ENCODE data around the gene ARHGEF11.

ARHGEF11 gene

GRCh38 chr1:156956333-156956732, 89.2 kb downstream of the ARHGEF11 start:
- no peaks in the 10 kb centered on the region for H3K4me1 ChIP-seq (ENCODE audit: control insufficient read depth, insufficient read depth, low read length)
- H3K36me3 ChIP-seq (ENCODE audit: control insufficient read depth, insufficient read depth, low read length), result peaks cover 91% of the 10 kb centered on the region
- no peak overlapping the region for H3K27ac ChIP-seq (ENCODE audit: low read depth, low read length)
- no peak overlapping the region for H3K4me3 ChIP-seq (ENCODE audit: low read depth, low read length)
- no peaks in the 10 kb centered on the region for H3K27me3 ChIP-seq (ENCODE audit: control insufficient read depth, insufficient read depth, low read length)
- no peak overlapping the region for H3K9ac ChIP-seq (ENCODE audit: low read depth, low read length)
- H3K9me3 ChIP-seq (ENCODE audit: control insufficient read depth, insufficient read depth, low read length), result no peaks in the 10 kb centered on the region

GRCh38 chr1:156953571-156953970, 92.0 kb downstream of the ARHGEF11 start:
- H3K36me3 ChIP-seq (ENCODE audit: control insufficient read depth, insufficient read depth, low read length), result peaks cover 91% of the 10 kb centered on the region

GRCh38 chr1:156951371-156951770, 94.2 kb downstream of the ARHGEF11 start:
- H3K36me3 ChIP-seq (ENCODE audit: control insufficient read depth, insufficient read depth, low read length), result peaks cover 91% of the 10 kb centered on the region
- no peak overlapping the region for H3K4me3 ChIP-seq (ENCODE audit: low read depth, low read length)
- H3K9me3 ChIP-seq (ENCODE audit: control insufficient read depth, insufficient read depth, low read length), result no peaks in the 10 kb centered on the region
- no peak overlapping the region for H3K9ac ChIP-seq (ENCODE audit: low read depth, low read length)
- H3K27ac ChIP-seq (ENCODE audit: low read depth, low read length), result no peak overlapping the region
- no peaks in the 10 kb centered on the region for H3K27me3 ChIP-seq (ENCODE audit: control insufficient read depth, insufficient read depth, low read length)
- no peaks in the 10 kb centered on the region for H3K4me1 ChIP-seq (ENCODE audit: control insufficient read depth, insufficient read depth, low read length)

More at GRCh38 chr1:156953571-156953970, 92.0 kb downstream of the ARHGEF11 start:
- Histone ChIP-seq H3K27ac (ENCODE audit: low read depth, low read length) (no peak overlapping the region), H3K9me3 (ENCODE audit: control insufficient read depth, insufficient read depth, low read length) (no peaks in the 10 kb centered on the region), H3K9ac (ENCODE audit: low read depth, low read length) (no peak overlapping the region), H3K4me1 (ENCODE audit: control insufficient read depth, insufficient read depth, low read length) (no peaks in the 10 kb centered on the region), H3K4me3 (ENCODE audit: low read depth, low read length) (no peak overlapping the region), H3K27me3 (ENCODE audit: control insufficient read depth, insufficient read depth, low read length) (no peaks in the 10 kb centered on the region)

GRCh38 chr1:156949127-156949526, 96.4 kb downstream of the ARHGEF11 start:
- no peaks in the 10 kb centered on the region for H3K27me3 ChIP-seq (ENCODE audit: control insufficient read depth, insufficient read depth, low read length)
- H3K9ac ChIP-seq (ENCODE audit: low read depth, low read length), result no peak overlapping the region
- H3K4me1 ChIP-seq (ENCODE audit: control insufficient read depth, insufficient read depth, low read length), result no peaks in the 10 kb centered on the region
- no peak overlapping the region for H3K4me3 ChIP-seq (ENCODE audit: low read depth, low read length)
- no peaks in the 10 kb centered on the region for H3K9me3 ChIP-seq (ENCODE audit: control insufficient read depth, insufficient read depth, low read length)
- H3K27ac ChIP-seq (ENCODE audit: low read depth, low read length), result no peak overlapping the region
- H3K36me3 ChIP-seq (ENCODE audit: control insufficient read depth, insufficient read depth, low read length), result peaks cover 92% of the 10 kb centered on the region

- Histone ChIP-seq H3K36me3 (ENCODE audit: control insufficient read depth, insufficient read depth, low read length) (peaks cover 94% of the 10 kb centered on the region), H3K9me3 (ENCODE audit: control insufficient read depth, insufficient read depth, low read length) (no peaks in the 10 kb centered on the region), H3K4me1 (ENCODE audit: control insufficient read depth, insufficient read depth, low read length) (no peaks in the 10 kb centered on the region), H3K9ac (ENCODE audit: low read depth, low read length) (no peak overlapping the region), H3K27me3 (ENCODE audit: control insufficient read depth, insufficient read depth, low read length) (no peaks in the 10 kb centered on the region), H3K27ac (ENCODE audit: low read depth, low read length) (no peak overlapping the region), H3K4me3 (ENCODE audit: low read depth, low read length) (no peak overlapping the region)
Measured at GRCh38 chr1:156948708-156949107, 96.8 kb downstream of the ARHGEF11 start.

GRCh38 chr1:156947818-156948525, 97.6 kb downstream of the ARHGEF11 start:
- Histone ChIP-seq H3K9ac (ENCODE audit: low read depth, low read length) (no peak overlapping the region), H3K4me3 (ENCODE audit: low read depth, low read length) (no peak overlapping the region), H3K27me3 (ENCODE audit: control insufficient read depth, insufficient read depth, low read length) (no peaks in the 10 kb centered on the region), H3K27ac (ENCODE audit: low read depth, low read length) (no peak overlapping the region), H3K36me3 (ENCODE audit: control insufficient read depth, insufficient read depth, low read length) (peaks cover 97% of the 10 kb centered on the region), H3K9me3 (ENCODE audit: control insufficient read depth, insufficient read depth, low read length) (no peaks in the 10 kb centered on the region), H3K4me1 (ENCODE audit: control insufficient read depth, insufficient read depth, low read length) (no peaks in the 10 kb centered on the region)

- no peaks in the 10 kb centered on the region for H3K4me1 ChIP-seq (ENCODE audit: control insufficient read depth, insufficient read depth, low read length)
- no peak overlapping the region for H3K27ac ChIP-seq (ENCODE audit: low read depth, low read length)
- no peak overlapping the region for H3K9ac ChIP-seq (ENCODE audit: low read depth, low read length)
- H3K27me3 ChIP-seq (ENCODE audit: control insufficient read depth, insufficient read depth, low read length), result no peaks in the 10 kb centered on the region
- no peaks in the 10 kb centered on the region for H3K9me3 ChIP-seq (ENCODE audit: control insufficient read depth, insufficient read depth, low read length)
- peaks cover 96% of the 10 kb centered on the region for H3K36me3 ChIP-seq (ENCODE audit: control insufficient read depth, insufficient read depth, low read length)
- H3K4me3 ChIP-seq (ENCODE audit: low read depth, low read length), result no peak overlapping the region
Measured at GRCh38 chr1:156947127-156947526, 98.4 kb downstream of the ARHGEF11 start.

GRCh38 chr1:156945881-156946661, 99.5 kb downstream of the ARHGEF11 start:
- H3K9ac ChIP-seq (ENCODE audit: low read depth, low read length), result no peak overlapping the region
- no peaks in the 10 kb centered on the region for H3K4me1 ChIP-seq (ENCODE audit: control insufficient read depth, insufficient read depth, low read length)
- H3K27me3 ChIP-seq (ENCODE audit: control insufficient read depth, insufficient read depth, low read length), result no peaks in the 10 kb centered on the region
- no peaks in the 10 kb centered on the region for H3K9me3 ChIP-seq (ENCODE audit: control insufficient read depth, insufficient read depth, low read length)
- H3K27ac ChIP-seq (ENCODE audit: low read depth, low read length), result no peak overlapping the region
- H3K36me3 ChIP-seq (ENCODE audit: control insufficient read depth, insufficient read depth, low read length), result peaks cover 96% of the 10 kb centered on the region
- no peak overlapping the region for H3K4me3 ChIP-seq (ENCODE audit: low read depth, low read length)

GRCh38 chr1:156944848-156945247, 100.7 kb downstream of the ARHGEF11 start:
- Histone ChIP-seq H3K36me3 (ENCODE audit: control insufficient read depth, insufficient read depth, low read length) (peaks cover 97% of the 10 kb centered on the region), H3K9ac (ENCODE audit: low read depth, low read length) (no peak overlapping the region), H3K27me3 (ENCODE audit: control insufficient read depth, insufficient read depth, low read length) (no peaks in the 10 kb centered on the region), H3K4me3 (ENCODE audit: low read depth, low read length) (no peak overlapping the region), H3K9me3 (ENCODE audit: control insufficient read depth, insufficient read depth, low read length) (no peaks in the 10 kb centered on the region), H3K4me1 (ENCODE audit: control insufficient read depth, insufficient read depth, low read length) (no peaks in the 10 kb centered on the region), H3K27ac (ENCODE audit: low read depth, low read length) (no peak overlapping the region)

GRCh38 chr1:156944268-156944667, 101.3 kb downstream of the ARHGEF11 start:
- Histone ChIP-seq H3K9ac (ENCODE audit: low read depth, low read length) (no peak overlapping the region), H3K36me3 (ENCODE audit: control insufficient read depth, insufficient read depth, low read length) (peaks cover 97% of the 10 kb centered on the region), H3K9me3 (ENCODE audit: control insufficient read depth, insufficient read depth, low read length) (no peaks in the 10 kb centered on the region), H3K27me3 (ENCODE audit: control insufficient read depth, insufficient read depth, low read length) (no peaks in the 10 kb centered on the region), H3K4me3 (ENCODE audit: low read depth, low read length) (no peak overlapping the region), H3K27ac (ENCODE audit: low read depth, low read length) (no peak overlapping the region), H3K4me1 (ENCODE audit: control insufficient read depth, insufficient read depth, low read length) (no peaks in the 10 kb centered on the region)

- no peak overlapping the region for H3K27ac ChIP-seq (ENCODE audit: low read depth, low read length)
- no peaks in the 10 kb centered on the region for H3K27me3 ChIP-seq (ENCODE audit: control insufficient read depth, insufficient read depth, low read length)
- no peaks in the 10 kb centered on the region for H3K9me3 ChIP-seq (ENCODE audit: control insufficient read depth, insufficient read depth, low read length)
- no peaks in the 10 kb centered on the region for H3K4me1 ChIP-seq (ENCODE audit: control insufficient read depth, insufficient read depth, low read length)
- no peak overlapping the region for H3K9ac ChIP-seq (ENCODE audit: low read depth, low read length)
- no peak overlapping the region for H3K4me3 ChIP-seq (ENCODE audit: low read depth, low read length)
- H3K36me3 ChIP-seq (ENCODE audit: control insufficient read depth, insufficient read depth, low read length), result peaks cover 97% of the 10 kb centered on the region
Measured at GRCh38 chr1:156943756-156944155, 101.8 kb downstream of the ARHGEF11 start.
